HCT116 (cell line): Measurements from ENCODE around the gene AUTS2. TPM values are rescaled to one million over a fixed set of nuclear protein-coding genes. Genes with fewer than 3 reads are reported as not detected.

Experiments used
- ATAC-seq: fragments of 200-7000 bp; cut with Tn5 transposase; 2 replicates; pipeline ENCODE4 v1.9.1; 2020; ENCODE audit warnings: mild to moderate bottlenecking, moderate library complexity
- BruUV-seq: library from RNA; stranded (reverse); fragments of 400-500 nt; replicated peaks from 2 replicates; lab custom pipeline; 2021; lab: Mats Ljungman, UMichigan
- CTCF ChIA-PET: fragments of 300-600 bp; sonication (Branson Sonifier 250); formaldehyde crosslinking; loops from one replicate; lab custom pipeline; 2021; ENCODE audit warnings: antibody characterized with exemption; lab: Charles Lee
- POLR2A ChIA-PET: fragments of 300-600, 350-600 bp; sonication (Branson Sonifier 250); formaldehyde crosslinking; loops from one replicate; lab custom pipeline; 2021; ENCODE audit warnings: antibody characterized with exemption; lab: Charles Lee
- RAD21 ChIA-PET, 2 experiments: fragments of 300-600 bp; sonication (Branson Sonifier 250); formaldehyde crosslinking; loops; one replicate each; lab custom pipeline; 2023; ENCODE audit warnings: low total read pairs in 2 of 2; ENCODE audit not compliant: uncharacterized antibody in 2 of 2, unreplicated experiment in 2 of 2, low non-redundant PET in 1 of 2; lab: Charles Lee
- DNase-seq: peaks from one replicate; pipeline ENCODE4 v3.0.0-alpha.2; 2010; ENCODE audit warnings: low read depth, low spot score
- H2AFZ ChIP-seq: fragments of 200-600 bp; shearing (Covaris generic), sonication (generic); 2 replicates; pipeline ENCODE4 v1.6.1; 2017; ENCODE audit warnings: low read depth, mixed run types, mixed read lengths, antibody characterized with exemption, low read length; ENCODE audit not compliant: poor library complexity, severe bottlenecking
- H3K27ac ChIP-seq: 2 replicates; pipeline ENCODE4 v1.5.1; 2012; ENCODE audit warnings: low read depth, low read length
- H3K27me3 ChIP-seq: fragments of 200-600 bp; sonication (generic); 2 replicates; pipeline ENCODE4 v1.6.1; 2016; ENCODE audit warnings: mixed run types, low read length, mixed read lengths; ENCODE audit not compliant: insufficient read depth
- H3K36me3 ChIP-seq, 2 experiments: fragments of 200-500 bp in 1 of 2; fragments of 200-600 bp in 1 of 2; sonication (Bioruptor generic) in 1 of 2; sonication (generic) in 1 of 2; 2 replicates each; pipeline versions ENCODE4 v1.5.1 to v1.6.1; 2014 to 2016; ENCODE audit warnings: low read length in 2 of 2, inconsistent platforms in 1 of 2, mixed read lengths in 1 of 2, mixed run types in 1 of 2; ENCODE audit not compliant: insufficient read depth in 2 of 2, control insufficient read depth in 1 of 2
- H3K4me1 ChIP-seq, 2 experiments: fragments of 200-600 bp in 1 of 2; sonication (generic) in 1 of 2; 2 replicates each; pipeline versions ENCODE4 v1.5.1 to v1.6.1; 2012 to 2017; ENCODE audit warnings: low read length in 2 of 2, inconsistent platforms in 1 of 2, mild to moderate bottlenecking in 1 of 2, mixed read lengths in 1 of 2, mixed run types in 1 of 2, moderate library complexity in 1 of 2; ENCODE audit not compliant: insufficient read depth in 2 of 2, control insufficient read depth in 1 of 2
- H3K4me2 ChIP-seq: fragments of 200-600 bp; sonication (generic); 2 replicates; pipeline ENCODE4 v1.6.1; 2017; ENCODE audit warnings: mixed run types, low read length, mixed read lengths
- H3K4me3 ChIP-seq, 2 experiments: fragments of 200-600 bp in 1 of 2; sonication (generic) in 1 of 2; replicated peaks in 1 of 2; 2 replicates each; pipeline ENCODE4 v1.5.1; 2011 to 2016; ENCODE audit warnings: low read length in 2 of 2, control low read depth in 1 of 2, low read depth in 1 of 2, mild to moderate bottlenecking in 1 of 2, mixed read lengths in 1 of 2, mixed run types in 1 of 2
- H3K79me2 ChIP-seq: fragments of 200-600 bp; sonication (generic); 2 replicates; pipeline ENCODE4 v1.6.1; 2017; ENCODE audit warnings: mild to moderate bottlenecking, mixed run types, low read length, moderate library complexity, mixed read lengths; ENCODE audit not compliant: insufficient read depth
- H3K9ac ChIP-seq: fragments of 200-600 bp; sonication (generic); 2 replicates; pipeline ENCODE4 v1.6.1; 2016; ENCODE audit warnings: low read length, mixed read lengths
- H3K9me2 ChIP-seq: fragments of 200-600 bp; sonication (generic), shearing (Covaris generic); 2 replicates; pipeline ENCODE4 v1.6.1; 2017; ENCODE audit warnings: mixed run types, mild to moderate bottlenecking, moderate library complexity; ENCODE audit not compliant: insufficient read depth
- H3K9me3 ChIP-seq, 2 experiments: fragments of 200-500 bp in 1 of 2; fragments of 200-600 bp in 1 of 2; sonication (Bioruptor generic) in 1 of 2; sonication (generic) in 1 of 2; 2 replicates each; pipeline ENCODE4 v1.6.1; 2014 to 2017; ENCODE audit warnings: low read length in 2 of 2, mixed read lengths in 2 of 2, inconsistent platforms in 1 of 2, low read depth in 1 of 2, mild to moderate bottlenecking in 1 of 2, mixed run types in 1 of 2, moderate library complexity in 1 of 2; ENCODE audit not compliant: control insufficient read depth in 1 of 2, insufficient read depth in 1 of 2
- H4K20me1 ChIP-seq: fragments of 200-600 bp; sonication (generic), shearing (Covaris generic); 2 replicates; pipeline ENCODE4 v1.6.1; 2017; ENCODE audit warnings: mixed run types, mild to moderate bottlenecking, moderate library complexity; ENCODE audit not compliant: insufficient read depth
- FOSL1 ChIP-seq: IDR thresholded peaks from 2 replicates; pipeline ENCODE4 v1.6.1; 2012; ENCODE audit warnings: low read depth
- JUND ChIP-seq: IDR thresholded peaks from 2 replicates; pipeline ENCODE4 v1.6.1; 2012
- POLR2AphosphoS5 ChIP-seq: IDR thresholded peaks from 2 replicates; pipeline ENCODE4 v1.6.1; 2011; ENCODE audit warnings: mild to moderate bottlenecking, low read depth, low read length, moderate library complexity
- ZFX ChIP-seq: fragments of 450-650 bp; IDR thresholded peaks from 2 replicates; pipeline ENCODE4 v1.6.1; 2017
- intact Hi-C: fragments of 100-400 bp; cut with micrococcal nuclease; formaldehyde crosslinking; loops from 2 replicates; pipeline ENCODE4 v1.10.0; 2022
- total RNA-seq: library from RNA; stranded (reverse); gene quantifications from one replicate; pipeline ENCODE4 v1.2.1, GENCODE V29; 2021; ENCODE audit not compliant: unreplicated experiment

Gene AUTS2
- total RNA-seq, 1 experiment from 2014 or later: 0.93 TPM

- no peaks in the 10 kb centered on the region for H4K20me1 ChIP-seq
- intact Hi-C loops: no loop called here
- no peak for DNase-seq
- peaks cover 0 to 26% of the 10 kb centered on the region in 2 experiments; a peak in 2 of 4 replicates for H3K9me3 ChIP-seq
- H3K79me2 ChIP-seq: no peaks in the 10 kb centered on the region
- ATAC-seq: no peak
- H3K9me2 ChIP-seq: no peaks in the 10 kb centered on the region
- POLR2A ChIA-PET: no interaction called here
- H3K27ac ChIP-seq: no peak overlapping the region
- BruUV-seq: no TSS peak
- no peak overlapping the region for H3K9ac ChIP-seq
- no peaks in the 10 kb centered on the region for H3K36me3 ChIP-seq
- no peak overlapping the region for H3K4me2 ChIP-seq
- no peak for TF ChIP-seq POLR2AphosphoS5
- TF ChIP-seq, all 23 proteins: peak for 0
- ChIA-PET RAD21 (no interaction called here), CTCF (no interaction called here)
- no peaks in the 10 kb centered on the region for H3K27me3 ChIP-seq
- H3K4me3 ChIP-seq: no peak overlapping the region
- H3K4me1 ChIP-seq: no peaks in the 10 kb centered on the region
- H2AFZ ChIP-seq: no peak overlapping the region
These were observed 1039.5 kb downstream of the AUTS2 start for GRCh38 chr7:70637726-70638125.

- no peak overlapping the region for H3K27ac ChIP-seq
- H3K4me1 ChIP-seq: no peaks in the 10 kb centered on the region
- intact Hi-C loops: no loop called here
- H3K4me3 ChIP-seq: no peak overlapping the region
- ChIA-PET POLR2A (no interaction called here), CTCF (no interaction called here), RAD21 (no interaction called here)
- DNase-seq: no peak
- no peaks in the 10 kb centered on the region for H3K9me2 ChIP-seq
- H2AFZ ChIP-seq: no peak overlapping the region
- H3K79me2 ChIP-seq: no peaks in the 10 kb centered on the region
- no peaks in the 10 kb centered on the region for H3K36me3 ChIP-seq
- no peak overlapping the region for H3K9ac ChIP-seq
- no peak overlapping the region for H3K4me2 ChIP-seq
- no TSS peak for BruUV-seq
- H4K20me1 ChIP-seq: no peaks in the 10 kb centered on the region
- H3K9me3 ChIP-seq: peaks cover 0 to 28% of the 10 kb centered on the region in 2 experiments; a peak in 2 of 4 replicates
- H3K27me3 ChIP-seq: no peaks in the 10 kb centered on the region
- ATAC-seq: no peak
- no peak for TF ChIP-seq FOSL1
- TF ChIP-seq ZFX: no peak
- TF ChIP-seq JUND: no peak
These were observed 1040.2 kb downstream of the AUTS2 start for GRCh38 chr7:70638158-70639107.
